Stimulated activated effector memory CD8-positive, alpha-beta T cell treated with anti-CD3 and anti-CD28 coated beads, Interleukin-12 subunit alpha, Interleukin-12 subunit beta, amount 100 ng/mL, for 72 hours (primary cell): ENCODE measurements around the gene PDPR.
A peak's percentile ranks its signal among the peaks of the same experiment; 100 is the strongest.
"Not testable (repeated sequence)": the region's sequence is repeated elsewhere in the genome, so short reads cannot be mapped to it uniquely, and the experiment has no call there.

ENCODE experiments used
- ATAC-seq: fragments of 150-1000 bp; cut with Tn5 transposase; 2 replicates; pipeline ENCODE4 v1.10.0; 2021
- DNase-seq, 2 donors: peaks; one replicate each; pipeline ENCODE4 v3.0.0; 2021 to 2022; ENCODE audit warnings: low spot score in 2 of 2
- H3K27ac Mint-ChIP-seq: one replicate; pipeline ENCODE4 v1.8.0; 2022; ENCODE audit warnings: mild to moderate bottlenecking, mixed read lengths
- H3K36me3 Mint-ChIP-seq: one replicate; pipeline ENCODE4 v1.8.0; 2022; ENCODE audit warnings: mild to moderate bottlenecking, mixed read lengths
- H3K4me1 Mint-ChIP-seq: one replicate; pipeline ENCODE4 v1.8.0; 2022; ENCODE audit warnings: mixed read lengths
- H3K4me3 Mint-ChIP-seq: one replicate; pipeline ENCODE4 v1.8.0; 2022; ENCODE audit warnings: mild to moderate bottlenecking, mixed read lengths
- H3K9me3 Mint-ChIP-seq: one replicate; pipeline ENCODE4 v1.8.0; 2022; ENCODE audit warnings: mixed read lengths

The PDPR gene

DNA sequence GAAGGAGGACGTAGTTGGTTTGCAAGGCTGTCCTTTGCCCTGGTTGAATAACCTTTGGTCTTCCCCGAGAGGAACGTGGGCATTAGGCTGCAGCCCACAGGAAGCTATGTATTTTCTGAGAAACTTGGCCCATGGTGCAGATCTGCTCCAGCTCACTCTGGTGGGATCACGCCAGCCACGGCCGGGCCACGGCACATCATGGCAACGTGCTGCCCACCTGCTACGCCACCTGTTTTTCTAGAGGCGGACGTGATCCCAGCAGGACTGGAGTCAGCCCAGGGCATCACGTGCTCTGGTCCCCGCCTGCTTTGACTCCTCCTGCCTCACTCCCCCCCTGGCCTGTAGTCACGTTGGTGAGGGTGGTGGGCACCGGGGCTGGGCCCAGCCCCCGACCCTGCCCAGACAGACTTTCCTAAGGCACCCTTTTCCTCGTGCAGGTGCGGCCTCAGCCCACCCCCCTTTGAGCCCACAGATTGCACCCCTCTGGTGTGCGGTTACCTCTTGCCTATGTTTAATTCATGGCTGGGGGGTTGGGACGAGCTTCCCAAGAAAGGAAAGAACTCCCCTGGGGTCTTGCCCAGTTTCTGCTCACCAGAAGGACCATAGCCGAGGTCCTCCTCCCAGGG, 59.2 kb downstream of the PDPR start, which contains the start of gene CLEC18C:
TSS of gene CLEC18C (plus strand) at position 576 of the 626 bp plus-strand sequence. CDS start 492 bp downstream, outside the sequence.
- not testable (repeated sequence) for H3K36me3 Mint-ChIP-seq, ATAC-seq, H3K9me3 Mint-ChIP-seq, DNase-seq, H3K4me3 Mint-ChIP-seq, H3K4me1 Mint-ChIP-seq, H3K27ac Mint-ChIP-seq

DNA sequence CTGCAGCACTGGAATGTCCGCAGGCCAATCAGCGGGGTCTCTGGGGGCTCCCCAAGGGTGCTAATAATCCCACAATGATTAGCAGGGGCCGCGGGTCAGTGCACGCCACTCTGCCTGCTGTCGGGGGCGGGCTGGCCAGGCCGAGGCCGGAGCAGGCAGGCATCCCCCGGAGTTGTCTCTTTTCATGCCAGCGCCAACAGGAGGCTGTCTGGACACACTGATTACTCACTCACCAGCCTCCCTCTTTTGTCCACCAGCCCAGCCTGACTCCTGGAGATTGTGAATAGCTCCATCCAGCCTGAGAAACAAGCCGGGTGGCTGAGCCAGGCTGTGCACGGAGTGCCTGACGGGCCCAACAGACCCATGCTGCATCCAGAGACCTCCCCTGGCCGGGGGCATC, 59.8 kb downstream of the PDPR start:
- H3K36me3 Mint-ChIP-seq, H3K4me1 Mint-ChIP-seq, DNase-seq, H3K9me3 Mint-ChIP-seq, ATAC-seq, H3K4me3 Mint-ChIP-seq, H3K27ac Mint-ChIP-seq: not testable (repeated sequence)

DNA sequence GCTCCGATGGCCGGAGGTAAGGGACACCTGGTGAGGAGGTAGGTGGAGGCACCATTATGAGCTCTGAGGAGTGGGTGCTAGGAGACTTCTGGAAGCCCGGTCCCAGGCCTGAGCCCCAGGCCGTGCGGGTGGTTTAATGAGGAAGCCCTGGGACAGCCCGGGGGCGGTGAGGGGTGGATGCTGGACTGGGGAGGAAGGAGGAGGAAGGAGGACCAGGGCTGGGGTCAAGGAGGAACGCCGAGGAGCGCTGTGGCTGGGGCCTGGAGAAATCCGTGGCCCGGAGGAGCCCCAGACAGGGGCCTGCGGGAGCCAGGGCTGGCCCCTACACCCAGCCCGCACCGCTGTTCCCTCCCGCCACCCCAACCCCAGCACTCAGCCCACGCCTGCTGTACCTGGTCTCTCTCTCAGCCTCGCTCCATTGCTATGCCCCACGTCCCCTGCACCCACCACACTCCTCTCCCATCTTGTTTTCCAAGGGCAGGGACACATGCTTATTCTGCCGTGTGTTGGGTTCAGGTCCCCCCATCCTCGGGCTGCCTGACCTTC, 60.3 kb downstream of the PDPR start:
- DNase-seq, H3K9me3 Mint-ChIP-seq, H3K27ac Mint-ChIP-seq, H3K4me3 Mint-ChIP-seq, H3K4me1 Mint-ChIP-seq, H3K36me3 Mint-ChIP-seq: not testable (repeated sequence)
- ATAC-seq: peak; percentile 22

DNA sequence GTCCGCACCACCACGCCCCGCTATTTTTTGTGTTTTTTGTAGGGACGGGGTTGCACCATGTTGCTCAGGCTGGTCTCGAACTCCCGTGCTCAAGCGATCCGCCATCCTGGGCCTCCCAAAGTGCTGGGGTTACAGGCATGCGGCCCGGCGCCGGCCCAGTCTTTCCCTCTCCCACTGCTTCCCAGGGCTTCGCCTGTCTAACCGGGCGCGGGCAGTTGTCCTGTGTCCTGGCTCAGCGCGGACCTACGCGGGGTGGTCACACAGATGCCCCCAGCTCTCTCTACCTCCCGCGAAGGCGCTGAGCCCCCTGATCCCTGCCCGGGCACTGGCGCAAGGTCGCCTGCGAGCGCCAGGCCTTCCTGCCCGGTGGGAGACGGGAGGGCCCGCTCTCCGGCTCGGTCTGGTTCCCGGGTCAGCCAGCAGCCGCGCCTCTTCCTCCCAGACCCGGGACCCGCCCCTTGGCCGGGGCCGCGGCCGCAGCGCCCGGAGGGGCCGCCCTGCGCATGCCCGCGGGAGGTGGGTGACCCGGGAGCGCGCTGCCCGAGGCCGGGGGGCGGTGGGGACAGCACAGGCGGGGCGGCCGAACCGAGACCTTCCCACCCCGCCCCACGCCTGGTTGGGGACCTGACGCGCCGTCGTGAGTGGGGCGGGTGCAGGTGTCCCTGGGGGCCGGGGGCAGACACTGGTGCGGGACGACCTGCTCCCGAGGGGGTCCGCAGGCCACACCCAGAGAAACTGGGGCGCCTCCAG, 73.9 kb downstream of the PDPR start:
- not testable (repeated sequence) for H3K4me1 Mint-ChIP-seq, H3K4me3 Mint-ChIP-seq, H3K27ac Mint-ChIP-seq, H3K36me3 Mint-ChIP-seq, H3K9me3 Mint-ChIP-seq, DNase-seq
- peak; percentile 42 for ATAC-seq

DNA sequence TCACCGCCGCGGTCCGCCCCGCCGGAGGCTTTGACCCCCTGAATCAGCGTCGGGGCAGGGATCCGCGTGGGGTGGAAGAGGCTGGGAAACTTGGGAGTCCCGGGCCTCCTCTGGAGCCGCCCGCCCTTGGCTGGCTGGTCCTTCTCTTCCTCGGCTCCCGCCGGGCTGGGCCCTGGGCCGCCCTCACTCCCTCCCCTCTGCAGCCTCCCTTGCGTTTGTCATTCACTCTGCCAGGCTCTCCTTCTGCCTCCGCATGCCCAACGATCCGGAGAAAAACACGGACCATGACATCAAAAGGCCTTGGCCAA, 74.4 kb downstream of the PDPR start:
- not testable (repeated sequence) for H3K27ac Mint-ChIP-seq, DNase-seq, H3K4me3 Mint-ChIP-seq, H3K36me3 Mint-ChIP-seq, H3K9me3 Mint-ChIP-seq, H3K4me1 Mint-ChIP-seq
- peak; percentile 4 for ATAC-seq

DNA sequence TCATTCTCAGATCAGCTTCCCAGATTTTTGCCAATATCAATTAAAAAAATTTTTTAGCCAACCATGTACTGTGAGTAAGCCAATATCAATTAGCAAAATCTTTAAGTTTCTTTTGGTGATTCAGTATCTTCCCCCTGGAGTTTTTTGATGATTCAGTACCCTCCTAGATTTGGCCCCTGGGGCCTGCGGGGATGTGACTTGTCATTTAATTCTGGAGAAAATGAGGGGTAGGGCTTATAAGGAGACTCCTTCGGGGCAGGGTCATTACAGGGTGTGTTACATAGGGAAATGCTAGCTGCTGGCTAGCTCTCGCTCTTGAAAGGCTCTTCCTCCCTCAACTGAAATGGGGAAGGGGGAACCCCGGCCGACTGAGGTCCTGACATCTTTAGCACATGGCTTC, 76.4 kb downstream of the PDPR start:
- H3K4me1 Mint-ChIP-seq: not testable (repeated sequence)

DNA sequence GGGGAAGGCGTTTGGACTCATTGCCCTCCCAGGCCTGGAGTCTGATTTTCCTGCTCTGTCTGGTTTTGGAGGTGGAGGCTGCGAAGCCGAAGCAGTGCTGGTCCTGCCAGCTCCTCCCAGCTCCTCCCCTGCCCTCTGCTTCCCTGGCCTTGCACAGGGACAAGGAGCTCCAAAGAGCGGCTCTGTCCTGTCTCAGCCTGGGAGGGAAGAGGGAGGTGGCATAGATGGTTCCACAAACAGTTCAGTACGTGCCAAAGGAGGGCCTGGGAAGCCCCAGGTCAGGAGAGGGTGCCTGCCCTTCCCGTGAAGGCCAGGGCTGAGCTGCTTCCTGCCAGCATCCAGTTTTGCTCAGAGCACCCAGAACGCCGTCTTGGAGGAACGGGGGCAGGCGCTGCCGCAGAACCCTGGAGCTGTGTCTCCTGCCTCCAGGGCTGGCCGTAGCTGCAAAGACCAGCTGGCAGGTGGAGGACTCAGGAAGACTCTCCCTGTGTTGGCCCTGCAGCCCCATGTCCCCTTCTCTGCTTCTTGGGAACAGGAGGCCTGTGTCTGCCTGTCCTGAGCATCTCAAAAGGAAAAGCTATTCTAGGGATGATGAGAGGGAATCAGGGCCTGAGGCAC, 82.7 kb downstream of the PDPR start:
- not testable (repeated sequence) for H3K36me3 Mint-ChIP-seq, H3K4me1 Mint-ChIP-seq, ATAC-seq, H3K9me3 Mint-ChIP-seq, H3K4me3 Mint-ChIP-seq, H3K27ac Mint-ChIP-seq, DNase-seq

More for the DNA sequence above, 76.4 kb downstream of the PDPR start:
- not testable (repeated sequence) for H3K4me3 Mint-ChIP-seq, DNase-seq, H3K9me3 Mint-ChIP-seq, H3K36me3 Mint-ChIP-seq, ATAC-seq, H3K27ac Mint-ChIP-seq

DNA sequence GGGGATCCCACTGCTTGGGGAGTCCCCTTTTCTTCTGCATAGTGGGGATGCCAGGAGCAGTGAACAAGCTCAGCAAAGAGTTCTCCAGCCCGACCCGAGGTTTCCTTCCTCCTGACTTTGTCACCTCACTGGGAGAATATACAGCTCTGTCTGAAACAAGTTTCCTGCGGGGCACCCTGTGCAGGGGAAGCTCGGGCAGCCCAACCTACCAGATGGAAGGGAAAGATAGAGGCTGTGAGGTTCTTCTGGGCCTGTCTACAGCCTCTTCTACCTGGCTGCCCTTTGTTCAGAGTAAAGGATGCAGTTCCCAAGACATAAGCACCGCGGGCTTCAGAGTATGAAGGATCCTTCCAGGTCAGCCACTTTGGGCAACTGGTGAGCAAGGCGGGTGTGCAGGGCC, 83.5 kb downstream of the PDPR start:
- not testable (repeated sequence) for ATAC-seq, H3K27ac Mint-ChIP-seq, H3K9me3 Mint-ChIP-seq, H3K4me3 Mint-ChIP-seq, DNase-seq, H3K36me3 Mint-ChIP-seq, H3K4me1 Mint-ChIP-seq

DNA sequence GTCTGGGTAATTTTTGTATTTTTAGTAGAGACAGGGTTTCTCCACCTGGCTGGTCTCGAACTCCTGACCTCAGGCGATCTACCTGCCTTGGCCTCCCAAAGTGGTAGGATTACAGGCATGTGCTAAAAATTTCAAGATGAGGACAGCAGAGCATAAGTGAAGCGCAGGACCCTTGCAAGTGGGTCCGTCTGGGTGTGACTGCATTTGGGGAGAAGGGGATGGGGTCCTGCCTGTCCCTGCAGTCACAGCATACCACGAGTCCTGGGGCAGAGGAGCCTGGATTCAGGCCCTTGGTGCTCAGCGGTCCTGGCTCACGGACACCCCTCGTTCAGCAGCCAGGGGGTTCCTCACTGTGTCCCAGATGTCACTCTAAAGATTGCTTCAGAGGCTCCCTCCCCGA, 84.1 kb downstream of the PDPR start:
- H3K4me3 Mint-ChIP-seq, H3K36me3 Mint-ChIP-seq, H3K4me1 Mint-ChIP-seq, H3K9me3 Mint-ChIP-seq, DNase-seq, ATAC-seq, H3K27ac Mint-ChIP-seq: not testable (repeated sequence)

DNA sequence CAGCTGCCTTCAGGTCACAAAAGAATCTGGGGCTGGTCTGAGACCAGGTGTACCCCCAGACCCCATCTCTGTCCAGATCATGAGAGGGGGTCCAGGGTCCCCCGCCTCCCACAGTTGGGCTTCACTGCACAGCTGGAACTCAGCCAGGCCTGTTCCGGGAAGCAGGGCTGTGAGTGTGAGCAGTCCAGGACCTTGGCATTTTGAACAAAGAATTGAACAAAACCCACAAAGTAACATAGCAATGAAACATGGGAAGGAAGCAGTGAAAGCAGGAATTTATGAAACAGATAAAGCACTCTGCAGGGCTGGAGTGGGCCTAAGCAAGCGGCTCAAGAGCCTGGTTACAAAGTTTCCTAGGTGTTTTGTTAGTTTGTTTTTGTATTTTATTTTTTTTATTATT, 84.5 kb downstream of the PDPR start:
- not testable (repeated sequence) for H3K4me1 Mint-ChIP-seq, H3K36me3 Mint-ChIP-seq, H3K27ac Mint-ChIP-seq, ATAC-seq, H3K9me3 Mint-ChIP-seq, DNase-seq, H3K4me3 Mint-ChIP-seq

DNA sequence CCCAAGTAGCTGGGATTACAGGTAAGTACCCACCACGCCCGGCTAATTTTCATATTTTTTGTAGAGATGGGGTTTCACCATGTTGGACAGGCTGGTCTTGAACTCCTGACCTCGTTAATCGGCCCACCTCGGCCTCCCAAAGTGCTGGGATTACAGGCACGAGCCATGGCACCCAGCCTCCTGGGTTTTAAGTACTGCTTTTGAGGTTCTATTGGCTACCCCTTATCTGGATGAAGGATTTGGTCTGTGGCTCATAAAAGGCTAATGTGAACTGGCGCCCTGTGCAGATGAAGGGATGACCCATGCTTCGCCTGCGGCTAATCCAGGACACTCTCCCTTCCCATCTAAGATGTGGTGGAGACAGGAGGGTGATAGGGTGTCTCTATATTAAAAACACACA, 85.0 kb downstream of the PDPR start:
- not testable (repeated sequence) for H3K9me3 Mint-ChIP-seq, H3K4me3 Mint-ChIP-seq, H3K27ac Mint-ChIP-seq, DNase-seq, H3K4me1 Mint-ChIP-seq, H3K36me3 Mint-ChIP-seq, ATAC-seq

DNA sequence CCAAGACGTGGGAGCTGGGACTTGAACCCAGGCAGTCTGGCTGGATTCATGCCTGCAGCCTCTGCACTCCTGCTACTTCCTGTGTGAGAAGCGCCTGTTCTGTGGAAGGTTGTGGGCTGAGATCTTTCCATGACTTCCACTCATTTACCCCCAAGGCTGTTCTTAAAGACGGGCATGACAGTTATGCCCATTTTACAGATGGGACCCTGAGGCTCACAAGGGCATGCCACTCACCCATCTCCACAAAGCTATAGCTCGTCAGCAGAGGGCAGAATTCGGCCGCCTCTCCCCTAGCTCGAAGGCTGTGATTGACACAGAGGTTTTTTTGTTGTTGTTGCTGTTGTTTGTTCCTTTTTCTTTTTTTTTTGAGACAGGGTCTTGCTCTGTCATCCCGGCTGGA, 85.9 kb downstream of the PDPR start:
- not testable (repeated sequence) for H3K4me1 Mint-ChIP-seq, ATAC-seq, H3K27ac Mint-ChIP-seq, DNase-seq, H3K36me3 Mint-ChIP-seq, H3K9me3 Mint-ChIP-seq, H3K4me3 Mint-ChIP-seq

DNA sequence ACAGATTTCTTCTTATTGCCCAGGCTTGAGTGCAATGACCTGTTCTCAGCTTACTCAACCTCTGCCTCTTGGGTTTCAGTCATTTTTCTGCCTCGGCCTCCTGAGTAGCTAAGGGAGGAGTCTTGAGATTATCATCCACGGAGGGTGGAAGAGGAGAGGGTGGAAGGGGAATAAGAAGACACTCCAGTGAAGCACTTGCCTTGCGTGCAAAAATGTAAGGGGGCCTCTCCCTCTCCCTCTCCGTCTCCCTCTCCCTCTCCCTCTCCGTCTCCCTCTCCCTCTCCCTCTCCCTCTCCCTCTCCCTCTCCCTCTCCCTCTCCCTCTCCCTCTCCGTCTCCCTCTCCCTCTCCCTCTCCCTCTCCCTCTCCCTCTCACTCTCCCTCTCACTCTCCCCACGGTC, 89.4 kb downstream of the PDPR start:
- not testable (repeated sequence) for H3K9me3 Mint-ChIP-seq, ATAC-seq, H3K4me1 Mint-ChIP-seq, H3K27ac Mint-ChIP-seq, DNase-seq, H3K4me3 Mint-ChIP-seq, H3K36me3 Mint-ChIP-seq

DNA sequence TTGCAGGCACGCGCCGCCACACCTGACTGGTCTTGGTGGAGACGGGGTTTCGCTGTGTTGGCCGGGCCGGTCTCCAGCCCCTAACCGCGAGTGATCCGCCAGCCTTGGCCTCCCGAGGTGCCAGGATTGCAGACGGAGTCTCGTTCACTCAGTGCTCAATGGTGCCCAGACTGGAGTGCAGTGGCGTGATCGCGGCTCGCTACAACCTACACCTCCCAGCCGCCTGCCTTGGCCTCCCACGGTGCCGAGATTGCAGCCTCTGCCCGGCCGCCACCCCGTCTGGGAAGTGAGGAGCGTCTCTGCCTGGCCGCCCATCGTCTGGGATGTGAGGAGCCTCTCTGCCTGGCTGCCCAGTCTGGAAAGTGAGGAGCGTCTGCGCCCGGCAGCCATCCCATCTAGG, 89.9 kb downstream of the PDPR start:
- H3K36me3 Mint-ChIP-seq, H3K27ac Mint-ChIP-seq, H3K4me1 Mint-ChIP-seq, DNase-seq, H3K9me3 Mint-ChIP-seq, H3K4me3 Mint-ChIP-seq, ATAC-seq: not testable (repeated sequence)

DNA sequence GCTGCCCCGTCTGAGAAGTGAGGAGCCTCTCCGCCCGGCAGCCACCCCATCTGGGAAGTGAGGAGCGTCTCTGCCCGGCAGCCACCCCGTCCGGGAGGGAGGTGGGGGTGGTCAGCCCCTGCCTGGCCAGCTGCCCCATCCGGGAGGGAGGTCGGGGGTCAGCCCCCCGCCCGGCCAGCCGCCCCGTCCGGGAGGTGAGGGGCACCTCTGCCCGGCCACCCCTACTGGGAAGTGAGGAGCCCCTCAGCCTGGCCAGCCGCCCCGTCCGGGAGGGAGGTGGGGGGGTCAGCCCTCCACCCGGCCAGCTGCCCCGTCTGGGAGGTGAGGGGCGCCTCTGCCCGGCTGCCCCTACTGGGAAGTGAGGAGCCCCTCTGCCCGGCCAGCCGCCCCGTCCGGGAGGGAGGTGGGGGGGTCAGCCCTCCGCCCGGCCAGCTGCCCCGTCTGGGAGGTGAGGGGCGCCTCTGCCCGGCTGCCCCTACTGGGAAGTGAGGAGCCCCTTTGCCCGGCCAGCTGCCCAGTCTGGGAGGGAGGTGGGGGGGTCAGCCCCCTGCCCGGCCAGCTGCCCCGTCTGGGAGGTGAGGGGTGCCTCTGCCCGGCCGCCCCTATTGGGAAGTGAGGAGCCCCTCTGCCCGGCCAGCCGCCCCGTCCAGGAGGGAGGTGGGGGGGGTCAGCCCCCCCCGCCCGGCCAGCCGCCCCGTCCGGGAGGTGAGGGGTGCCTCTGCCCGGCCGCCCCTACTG, 90.7 kb downstream of the PDPR start:
- not testable (repeated sequence) for DNase-seq, H3K9me3 Mint-ChIP-seq, H3K4me3 Mint-ChIP-seq, ATAC-seq, H3K27ac Mint-ChIP-seq, H3K36me3 Mint-ChIP-seq, H3K4me1 Mint-ChIP-seq
